NCI-H2107 (cell line): Measurements from ENCODE around the gene HEY2.
"Not testable (repeated sequence)": the region's sequence is repeated elsewhere in the genome, so short reads cannot be mapped to it uniquely, and the experiment has no call there.

Experiments used
- DNase-seq: peaks from one replicate; lab custom pipeline; 2025; lab: John Stamatoyannopoulos, UW

HEY2 gene

GRCh38 chr6:125797120-125797885, 47.9 kb downstream of the HEY2 start:
- DNase-seq: no peak

- DNase-seq: no peak
Observed at GRCh38 chr6:125797886-125798444, 48.5 kb downstream of the HEY2 start.

GRCh38 chr6:125798734-125799508, 49.5 kb downstream of the HEY2 start:
- DNase-seq: no peak

- no peak for DNase-seq
Observed at GRCh38 chr6:125802383-125802782, 53.0 kb downstream of the HEY2 start.

- DNase-seq: no peak
Observed at GRCh38 chr6:125802943-125803377, 53.5 kb downstream of the HEY2 start.

GRCh38 chr6:125804264-125804663, 54.8 kb downstream of the HEY2 start:
- no peak for DNase-seq

GRCh38 chr6:125804866-125805425, 55.5 kb downstream of the HEY2 start:
- DNase-seq: not testable (repeated sequence)

GRCh38 chr6:125806813-125807212, 57.4 kb downstream of the HEY2 start:
- DNase-seq: no peak

- no peak for DNase-seq
Observed at GRCh38 chr6:125807293-125807692, 57.9 kb downstream of the HEY2 start.

GRCh38 chr6:125808060-125808459, 58.6 kb downstream of the HEY2 start:
- DNase-seq: no peak

- no peak for DNase-seq
Observed at GRCh38 chr6:125808591-125808990, 59.2 kb downstream of the HEY2 start.

- DNase-seq: no peak
Observed at GRCh38 chr6:125809570-125810170, 60.2 kb downstream of the HEY2 start.

GRCh38 chr6:125810445-125810844, 61.0 kb downstream of the HEY2 start:
- peak; percentile 33 for DNase-seq
